HepG2 (cell line): Measurements from ENCODE around the gene USP43.
A peak's percentile ranks its signal among the peaks of the same experiment; 100 is the strongest.

Experiments used
- CEBPB ChIP-seq: IDR thresholded peaks from 2 replicates; pipeline ENCODE4 v1.6.1; 2011; ENCODE audit warnings: low read depth, low read length, improper control_type of control experiment, borderline replicate concordance
- GABPA ChIP-seq, 2 experiments: IDR thresholded peaks; 2 replicates each; pipeline ENCODE4 v1.6.1; 2011 to 2016; ENCODE audit warnings: low read depth in 2 of 2, low read length in 1 of 2, missing biosample characterization in 1 of 2, missing genetic modification characterization in 1 of 2
- SMAD1 ChIP-seq: sonication (generic); formaldehyde crosslinking; IDR thresholded peaks from 2 replicates; pipeline ENCODE4 v1.4.0; 2020; ENCODE audit warnings: missing genetic modification reagents, low read depth, mild to moderate bottlenecking, borderline replicate concordance
- ZBTB40 ChIP-seq, 2 experiments: fragments of 450-650 bp in 1 of 2; sonication (generic) in 1 of 2; formaldehyde crosslinking in 1 of 2; IDR thresholded peaks; 2 replicates each; pipeline versions ENCODE4 v1.6.1 to v1.8.0; 2016 to 2022; ENCODE audit warnings: antibody characterized with exemption in 1 of 2, mild to moderate bottlenecking in 1 of 2, missing genetic modification reagents in 1 of 2

- TF ChIP-seq ZBTB40 (IDR thresholded peaks at IDR 0.05), result no peak
- peak; percentile 47; the same call in 1 of the 2 replicates for TF ChIP-seq ZBTB40 (CRISPR knock-in tag; IDR thresholded peaks at IDR 0.05)
- TF ChIP-seq GABPA (IDR thresholded peaks at IDR 0.05; ENCODE audit: low read depth, low read length), result no peak
- no peak for TF ChIP-seq GABPA (CRISPR knock-in tag; IDR thresholded peaks at IDR 0.05; ENCODE audit: low read depth)
- no peak for TF ChIP-seq CEBPB
- TF ChIP-seq SMAD1 (CRISPR knock-in tag), result no peak
Observed at GRCh38 chr17:9644910-9645751, at the start of gene USP43.
